ENCODE results near the gene CCR5.

CCR5 gene

DNA sequence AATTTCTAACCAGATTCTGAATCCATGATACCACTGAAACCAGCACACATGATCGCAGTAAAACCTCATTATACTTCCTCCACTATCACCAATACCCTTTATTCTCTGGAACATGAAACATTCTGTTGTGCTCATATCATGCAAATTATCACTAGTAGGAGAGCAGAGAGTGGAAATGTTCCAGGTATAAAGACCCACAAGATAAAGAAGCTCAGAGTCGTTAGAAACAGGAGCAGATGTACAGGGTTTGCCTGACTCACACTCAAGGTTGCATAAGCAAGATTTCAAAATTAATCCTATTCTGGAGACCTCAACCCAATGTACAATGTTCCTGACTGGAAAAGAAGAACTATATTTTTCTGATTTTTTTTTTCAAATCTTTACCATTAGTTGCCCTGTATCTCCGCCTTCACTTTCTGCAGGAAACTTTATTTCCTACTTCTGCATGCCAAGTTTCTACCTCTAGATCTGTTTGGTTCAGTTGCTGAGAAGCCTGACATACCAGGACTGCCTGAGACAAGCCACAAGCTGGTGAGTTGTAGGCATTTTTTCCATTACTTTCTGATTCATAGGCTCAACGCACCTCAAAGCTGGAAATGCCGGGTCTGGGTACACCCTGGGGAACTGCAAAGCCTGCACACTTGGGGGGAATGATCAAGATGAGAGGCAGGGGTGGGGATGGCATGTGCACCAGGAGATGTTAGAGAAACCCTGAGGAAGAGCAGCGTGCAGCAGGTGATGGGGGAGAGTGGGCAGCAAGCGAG lies 16.9 kb upstream of the CCR5 start, which contains the start of gene CCR2:
Gene CCR2, plus strand, starts transcription at position 465 of the 764 bp plus-strand sequence. CDS start 3,417 bp downstream, outside the sequence.
- TF ChIP-seq ZNF560 (tag by site-specific recombination; IDR thresholded peaks at IDR 0.05; ENCODE audit: borderline replicate concordance) (no peak), KLF9 (tag by site-specific recombination; IDR thresholded peaks at IDR 0.05; ENCODE audit: low read depth) (no peak), PRDM2 (tag by site-specific recombination; IDR thresholded peaks at IDR 0.05; ENCODE audit: borderline replicate concordance) (no peak), ZNF274 (IDR thresholded peaks at IDR 0.05; ENCODE audit: low read length) (no peak), ZNF274 (tag by site-specific recombination; IDR thresholded peaks at IDR 0.05; ENCODE audit: borderline replicate concordance) (no peak), ZNF510 (tag by site-specific recombination; IDR thresholded peaks at IDR 0.05; ENCODE audit: insufficient replicate concordance) (no peak), SP3 (tag by site-specific recombination; IDR thresholded peaks at IDR 0.05) (no peak), ZNF311 (tag by site-specific recombination; IDR thresholded peaks at IDR 0.05; ENCODE audit: borderline replicate concordance) (no peak), ZNF114 (tag by site-specific recombination; IDR thresholded peaks at IDR 0.05) (no peak), MZF1 (tag by site-specific recombination; IDR thresholded peaks at IDR 0.05; ENCODE audit: borderline replicate concordance) (no peak), ZSCAN16 (tag by site-specific recombination; IDR thresholded peaks at IDR 0.05) (no peak), ZNF16 (tag by site-specific recombination; IDR thresholded peaks at IDR 0.05; ENCODE audit: low read depth) (no peak), ZSCAN23 (tag by site-specific recombination; IDR thresholded peaks at IDR 0.05) (no peak), ZBTB8A (tag by site-specific recombination; IDR thresholded peaks at IDR 0.05) (no peak), ZNF677 (tag by site-specific recombination; IDR thresholded peaks at IDR 0.05) (no peak), ZNF354C (tag by site-specific recombination; IDR thresholded peaks at IDR 0.05; ENCODE audit: borderline replicate concordance, low read depth) (no peak)
- TF ChIP-seq, protein P1, sequence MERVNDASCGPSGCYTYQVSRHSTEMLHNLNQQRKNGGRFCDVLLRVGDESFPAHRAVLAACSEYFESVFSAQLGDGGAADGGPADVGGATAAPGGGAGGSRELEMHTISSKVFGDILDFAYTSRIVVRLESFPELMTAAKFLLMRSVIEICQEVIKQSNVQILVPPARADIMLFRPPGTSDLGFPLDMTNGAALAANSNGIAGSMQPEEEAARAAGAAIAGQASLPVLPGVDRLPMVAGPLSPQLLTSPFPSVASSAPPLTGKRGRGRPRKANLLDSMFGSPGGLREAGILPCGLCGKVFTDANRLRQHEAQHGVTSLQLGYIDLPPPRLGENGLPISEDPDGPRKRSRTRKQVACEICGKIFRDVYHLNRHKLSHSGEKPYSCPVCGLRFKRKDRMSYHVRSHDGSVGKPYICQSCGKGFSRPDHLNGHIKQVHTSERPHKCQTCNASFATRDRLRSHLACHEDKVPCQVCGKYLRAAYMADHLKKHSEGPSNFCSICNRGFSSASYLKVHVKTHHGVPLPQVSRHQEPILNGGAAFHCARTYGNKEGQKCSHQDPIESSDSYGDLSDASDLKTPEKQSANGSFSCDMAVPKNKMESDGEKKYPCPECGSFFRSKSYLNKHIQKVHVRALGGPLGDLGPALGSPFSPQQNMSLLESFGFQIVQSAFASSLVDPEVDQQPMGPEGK (tag by site-specific recombination; IDR thresholded peaks at IDR 0.05): no peak
- no peaks in the 10 kb centered on the region for H3K36me3 ChIP-seq (ENCODE audit: control insufficient read depth in 2 of 2, insufficient read depth in 1 of 2, low read length in 2 of 2)
- ChIA-PET POLR2A (no interaction called here), CTCF (interaction anchor here (0.6 to 1.4 kb wide), 2 partner anchors 15 to 34 kb away, joined by 4 read pairs; no protein-coding TSS in a partner anchor)
- no peaks in the 10 kb centered on the region for H3K4me1 ChIP-seq (ENCODE audit: control insufficient read depth, insufficient read depth, low read length)
- no peak within 1 kb of the TSS for H3K4me3 ChIP-seq (ENCODE audit: low read depth, low read length)
- no peaks in the 10 kb centered on the region for H3K9me3 ChIP-seq (ENCODE audit: control insufficient read depth, insufficient read depth, low read depth, low read length)
- H3K27ac ChIP-seq (ENCODE audit: extremely low read depth, low read depth, low read length): no peak within 1 kb of the TSS
